ENCODE measurements around the gene PRRX2. TPM values are rescaled to one million over a fixed set of nuclear protein-coding genes. Genes with fewer than 3 reads are reported as not detected.
"Not testable (repeated sequence)": the region's sequence is repeated elsewhere in the genome, so short reads cannot be mapped to it uniquely, and the experiment has no call there.

The PRRX2 gene
- total and polyA plus RNA-seq, 4 donors = 0.52 to 14.8 (median 3.2) TPM

DNA sequence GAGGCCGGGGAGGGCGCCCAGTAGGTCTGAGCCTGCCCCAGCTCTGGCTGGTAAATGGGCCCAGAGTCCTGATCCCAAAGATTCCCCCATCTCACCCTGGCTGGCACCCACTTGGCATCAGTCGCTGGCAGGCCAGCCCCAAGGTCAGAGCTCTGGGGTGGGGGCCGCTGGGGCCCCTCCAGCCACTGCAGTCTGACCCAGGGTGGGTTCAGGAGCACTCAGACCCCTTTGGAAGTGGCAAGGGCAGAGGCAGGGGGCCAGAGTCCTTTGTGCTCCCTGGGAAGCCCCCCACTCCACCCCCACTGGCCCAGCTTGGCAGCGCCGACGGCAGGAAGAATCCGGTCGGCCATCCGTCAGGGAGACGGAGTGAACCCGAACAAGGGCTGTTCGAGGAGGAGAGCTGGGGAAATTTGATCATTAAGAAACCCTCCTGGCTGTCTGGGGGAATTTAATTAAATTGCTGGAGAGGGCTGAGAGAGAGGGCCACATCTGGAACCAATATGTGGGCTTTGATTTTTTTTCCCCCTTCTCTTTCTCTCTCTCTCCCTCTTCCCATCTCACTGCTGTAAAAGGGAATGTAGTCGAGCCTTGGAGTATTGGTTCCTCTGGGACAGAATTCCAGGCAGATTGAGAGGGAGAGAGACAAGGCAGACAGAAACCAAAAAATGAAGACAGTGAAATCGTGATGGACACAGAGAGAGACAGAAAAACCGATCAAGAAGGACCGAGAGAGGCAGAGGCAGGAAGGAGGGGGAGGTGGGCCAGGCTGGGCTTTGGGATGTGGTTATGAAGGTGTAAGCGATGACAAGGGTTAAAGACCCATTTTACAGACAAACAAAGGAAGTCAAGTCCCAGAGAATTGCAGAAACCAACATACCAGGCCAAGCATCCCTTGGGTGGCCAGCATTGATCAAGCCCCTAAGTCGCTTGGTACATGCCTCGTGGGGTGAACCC lies 15.4 kb upstream of the PRRX2 start:
- peaks cover 22% of the 10 kb centered on the region for H3K4me1 ChIP-seq (ENCODE audit: control insufficient read depth, insufficient read depth, low read length)
- no peak overlapping the region for H3K4me3 ChIP-seq (ENCODE audit: low read depth, low read length)
- no peak overlapping the region for H3K27ac ChIP-seq (ENCODE audit: low read depth, low read length)
- DNase-seq (ENCODE audit: low read depth in 4 of 6, low spot score in 6 of 6) = no peak
- H3K9me3 ChIP-seq (ENCODE audit: control insufficient read depth, insufficient read depth, low read length) = no peaks in the 10 kb centered on the region
- WGBS (ENCODE audit: insufficient coverage) = 49% methylated on average over 15 of the region's 20 CpGs
- H3K36me3 ChIP-seq (ENCODE audit: control insufficient read depth, insufficient read depth, low read length) = no peaks in the 10 kb centered on the region
- peaks cover 2% of the 10 kb centered on the region for H3K27me3 ChIP-seq (ENCODE audit: control insufficient read depth, insufficient read depth, low read length)

DNA sequence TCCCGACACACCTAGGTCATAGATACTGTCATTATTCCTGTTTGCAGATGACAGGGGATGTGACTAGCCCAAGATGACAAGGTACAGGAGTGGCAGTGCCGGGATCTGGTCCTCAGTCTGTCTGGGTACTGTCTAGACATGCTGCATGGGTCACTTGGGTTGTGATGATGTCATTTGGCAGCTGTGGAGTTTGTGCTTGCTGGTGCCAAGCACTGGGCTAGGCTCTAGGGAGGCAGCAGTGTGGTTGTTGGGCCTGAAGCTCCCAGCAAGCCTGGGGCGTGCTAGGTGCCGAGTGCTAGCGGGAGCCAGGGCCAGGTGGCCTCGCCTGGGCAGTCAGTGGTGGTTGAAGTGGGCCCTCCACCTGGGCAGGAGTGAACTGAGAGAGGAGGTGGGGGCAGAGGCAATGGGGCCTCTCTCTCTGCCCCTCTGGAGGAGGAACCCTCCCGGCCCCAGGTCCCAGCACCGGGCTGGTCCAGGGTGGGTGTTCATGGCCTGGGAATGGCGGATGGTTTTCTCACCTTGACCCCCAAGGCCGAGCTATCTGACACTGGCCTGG lies 14.7 kb upstream of the PRRX2 start:
- no peaks in the 10 kb centered on the region for H3K36me3 ChIP-seq (ENCODE audit: control insufficient read depth, insufficient read depth, low read length)
- H3K4me3 ChIP-seq (ENCODE audit: low read depth, low read length) = no peak overlapping the region
- peaks cover 24% of the 10 kb centered on the region for H3K4me1 ChIP-seq (ENCODE audit: control insufficient read depth, insufficient read depth, low read length)
- H3K27me3 ChIP-seq (ENCODE audit: control insufficient read depth, insufficient read depth, low read length) = peaks cover 2% of the 10 kb centered on the region
- DNase-seq (ENCODE audit: low read depth in 4 of 6, low spot score in 6 of 6) = no peak
- H3K9me3 ChIP-seq (ENCODE audit: control insufficient read depth, insufficient read depth, low read length) = no peaks in the 10 kb centered on the region
- no peak overlapping the region for H3K27ac ChIP-seq (ENCODE audit: low read depth, low read length)
- 95% methylated on average over 9 of the region's 10 CpGs for WGBS (ENCODE audit: insufficient coverage)

DNA sequence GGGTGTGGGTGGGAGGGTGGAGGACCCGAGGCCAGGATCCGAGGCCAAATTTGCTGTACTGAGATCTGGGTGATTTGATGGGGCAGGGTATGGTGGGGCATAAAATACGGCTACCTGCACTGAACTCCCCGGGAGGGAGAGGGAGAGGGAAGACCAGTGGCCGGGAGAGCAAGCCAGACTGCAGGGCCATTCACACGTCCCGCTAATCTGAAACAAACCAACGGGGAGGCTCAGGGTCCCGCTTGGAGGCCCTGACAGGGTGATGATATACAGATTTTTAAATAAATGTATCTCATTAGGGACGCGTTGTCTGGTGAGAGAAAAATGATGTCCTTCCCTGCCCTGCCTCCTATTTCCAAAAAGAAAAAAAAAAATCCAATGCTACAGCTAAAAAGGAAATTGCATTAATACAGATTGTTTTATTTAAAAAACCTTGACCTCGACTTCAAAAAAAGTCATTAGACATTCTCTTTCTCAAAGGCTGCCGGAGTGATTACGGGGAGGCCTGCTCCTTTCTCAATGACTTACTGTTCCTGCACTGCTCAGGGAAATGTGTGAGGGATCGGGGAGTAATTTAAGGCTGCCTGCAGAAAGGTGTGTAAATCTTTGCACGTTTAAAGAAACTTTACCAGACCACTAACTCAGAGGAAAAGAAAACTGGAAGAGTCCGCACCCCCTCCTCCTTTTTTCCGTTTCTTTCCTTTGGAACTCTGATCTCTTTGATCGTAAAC lies 11.5 kb upstream of the PRRX2 start:
- Histone ChIP-seq H3K4me3 (ENCODE audit: low read depth, low read length) (no peak overlapping the region), H3K4me1 (ENCODE audit: control insufficient read depth, insufficient read depth, low read length) (peaks cover 24% of the 10 kb centered on the region), H3K27me3 (ENCODE audit: control insufficient read depth, insufficient read depth, low read length) (peaks cover 2% of the 10 kb centered on the region), H3K27ac (ENCODE audit: low read depth, low read length) (no peak overlapping the region), H3K36me3 (ENCODE audit: control insufficient read depth, insufficient read depth, low read length) (no peaks in the 10 kb centered on the region), H3K9me3 (ENCODE audit: control insufficient read depth, insufficient read depth, low read length) (no peaks in the 10 kb centered on the region)
- 19% methylated on average over 5 of the region's 19 CpGs for WGBS (ENCODE audit: insufficient coverage)
- peak in 1 of 6 donors; percentile 62 for DNase-seq (ENCODE audit: low read depth in 4 of 6, low spot score in 6 of 6)

DNA sequence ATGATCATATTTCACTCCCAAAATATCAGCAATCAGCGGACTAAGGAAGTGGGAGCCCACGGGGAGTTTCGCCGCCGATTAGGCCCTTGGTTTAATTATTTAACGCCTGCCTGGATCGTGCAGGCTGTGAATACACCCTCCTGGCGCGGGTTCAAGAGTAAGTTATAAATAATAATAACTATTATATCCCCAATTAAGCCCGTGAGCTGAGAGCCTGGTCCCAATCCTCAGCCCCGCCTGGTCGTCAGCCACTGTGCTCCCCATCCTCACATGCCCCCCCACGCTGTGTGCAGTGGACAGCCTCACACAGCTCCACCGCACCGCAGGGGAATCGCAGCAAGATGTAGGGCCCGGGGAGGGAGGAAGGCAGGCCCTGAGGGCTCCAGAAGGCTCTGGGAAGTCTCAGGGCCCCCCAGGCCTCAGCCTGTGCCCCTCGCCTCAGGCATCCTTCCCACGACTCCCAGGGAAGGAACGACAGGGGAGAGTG lies 10.8 kb upstream of the PRRX2 start:
- 56% methylated on average over 7 of the region's 20 CpGs for WGBS (ENCODE audit: insufficient coverage)
- DNase-seq (ENCODE audit: low read depth in 4 of 6, low spot score in 6 of 6) = peak in 1 of 6 donors; percentile 58
- Histone ChIP-seq H3K27me3 (ENCODE audit: control insufficient read depth, insufficient read depth, low read length) (no peaks in the 10 kb centered on the region), H3K9me3 (ENCODE audit: control insufficient read depth, insufficient read depth, low read length) (no peaks in the 10 kb centered on the region), H3K27ac (ENCODE audit: low read depth, low read length) (no peak overlapping the region), H3K4me3 (ENCODE audit: low read depth, low read length) (no peak overlapping the region), H3K4me1 (ENCODE audit: control insufficient read depth, insufficient read depth, low read length) (peaks cover 18% of the 10 kb centered on the region), H3K36me3 (ENCODE audit: control insufficient read depth, insufficient read depth, low read length) (no peaks in the 10 kb centered on the region)

DNA sequence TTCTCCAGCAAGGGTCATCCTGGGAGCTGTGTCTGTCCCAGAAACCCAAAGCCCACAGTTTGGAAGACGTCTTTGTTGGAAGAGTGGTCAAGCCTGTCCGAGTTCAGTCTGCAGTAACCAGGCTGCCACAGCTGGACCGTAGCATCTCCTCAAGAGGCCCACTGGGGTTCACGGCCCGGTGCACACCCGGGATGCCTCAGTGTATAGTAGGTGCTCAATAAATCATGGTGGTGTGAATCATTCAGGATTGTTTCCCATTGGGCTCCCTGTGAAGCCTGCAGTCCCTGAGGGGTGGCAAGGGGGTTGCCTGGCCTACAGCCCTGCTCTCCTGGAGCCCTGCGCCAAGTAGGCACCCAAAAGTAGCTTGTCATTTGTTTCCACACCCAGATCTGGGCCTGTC lies 10.3 kb upstream of the PRRX2 start:
- Histone ChIP-seq H3K27me3 (ENCODE audit: control insufficient read depth, insufficient read depth, low read length) (no peaks in the 10 kb centered on the region), H3K4me1 (ENCODE audit: control insufficient read depth, insufficient read depth, low read length) (peaks cover 15% of the 10 kb centered on the region), H3K4me3 (ENCODE audit: low read depth, low read length) (no peak overlapping the region), H3K36me3 (ENCODE audit: control insufficient read depth, insufficient read depth, low read length) (no peaks in the 10 kb centered on the region), H3K27ac (ENCODE audit: low read depth, low read length) (no peak overlapping the region), H3K9me3 (ENCODE audit: control insufficient read depth, insufficient read depth, low read length) (no peaks in the 10 kb centered on the region)
- 91% methylated on average over 7 of the region's 7 CpGs for WGBS (ENCODE audit: insufficient coverage)
- no peak for DNase-seq (ENCODE audit: low read depth in 4 of 6, low spot score in 6 of 6)

DNA sequence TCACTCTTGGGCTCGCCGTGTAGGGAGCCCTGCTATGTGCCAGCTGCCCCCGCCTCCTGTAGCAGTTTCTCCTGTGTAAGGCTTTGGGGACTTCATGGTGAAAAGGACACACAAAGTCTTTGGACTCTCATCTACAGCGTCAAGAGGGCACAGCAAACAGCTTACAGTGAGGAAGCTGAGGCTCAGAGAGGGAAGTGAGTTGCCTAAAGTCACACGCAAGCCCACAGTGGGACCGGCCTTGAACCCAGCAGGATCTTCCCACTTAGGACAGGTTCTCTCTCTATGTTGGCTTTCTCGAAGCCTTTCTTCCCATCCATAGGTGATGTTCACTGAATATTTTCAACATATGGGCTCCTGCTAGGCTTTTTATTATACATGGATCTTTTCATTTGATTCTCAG lies 9.8 kb upstream of the PRRX2 start:
- WGBS (ENCODE audit: insufficient coverage) = 94% methylated on average over 4 of the region's 7 CpGs

DNA sequence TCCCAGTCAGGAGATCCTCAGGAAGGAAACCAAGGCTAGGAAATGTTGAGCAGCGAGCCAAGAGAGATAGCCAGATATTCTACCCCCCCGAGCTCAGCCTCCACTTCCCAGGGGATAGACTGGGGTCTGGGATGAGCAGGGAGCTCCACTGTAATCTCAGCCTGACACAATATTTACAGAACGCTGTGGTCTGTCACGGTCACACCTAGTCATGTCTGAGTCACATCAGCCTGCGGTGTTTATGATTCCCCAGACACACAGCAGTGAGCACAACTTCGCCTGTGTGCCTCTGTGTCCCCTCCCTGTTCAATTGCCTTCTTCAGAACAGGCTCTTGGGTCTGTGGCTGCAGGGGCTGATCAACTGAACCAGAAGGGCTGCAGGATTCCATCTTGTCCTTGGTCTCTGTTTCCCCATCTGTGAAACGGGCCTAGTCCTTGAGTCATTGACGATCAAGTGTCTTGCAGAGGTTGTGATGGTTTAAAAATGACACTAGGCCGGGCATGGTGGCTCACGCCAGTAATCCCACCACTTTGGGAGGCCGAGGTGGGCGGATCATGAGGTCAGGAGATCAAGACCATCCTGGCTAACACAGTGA lies 8.6 kb upstream of the PRRX2 start:
- H3K27ac ChIP-seq (ENCODE audit: low read depth, low read length) = no peak overlapping the region
- peaks cover 15% of the 10 kb centered on the region for H3K4me1 ChIP-seq (ENCODE audit: control insufficient read depth, insufficient read depth, low read length)
- 85% methylated on average over 10 of the region's 12 CpGs for WGBS (ENCODE audit: insufficient coverage)
- H3K4me3 ChIP-seq (ENCODE audit: low read depth, low read length) = no peak overlapping the region
- no peaks in the 10 kb centered on the region for H3K9me3 ChIP-seq (ENCODE audit: control insufficient read depth, insufficient read depth, low read length)
- no peaks in the 10 kb centered on the region for H3K27me3 ChIP-seq (ENCODE audit: control insufficient read depth, insufficient read depth, low read length)
- DNase-seq (ENCODE audit: low read depth in 4 of 6, low spot score in 6 of 6) = no peak
- H3K36me3 ChIP-seq (ENCODE audit: control insufficient read depth, insufficient read depth, low read length) = no peaks in the 10 kb centered on the region

More for the DNA sequence above, 9.8 kb upstream of the PRRX2 start:
- H3K9me3 ChIP-seq (ENCODE audit: control insufficient read depth, insufficient read depth, low read length) = no peaks in the 10 kb centered on the region
- peaks cover 15% of the 10 kb centered on the region for H3K4me1 ChIP-seq (ENCODE audit: control insufficient read depth, insufficient read depth, low read length)
- H3K4me3 ChIP-seq (ENCODE audit: low read depth, low read length) = no peak overlapping the region
- H3K27me3 ChIP-seq (ENCODE audit: control insufficient read depth, insufficient read depth, low read length) = no peaks in the 10 kb centered on the region
- H3K36me3 ChIP-seq (ENCODE audit: control insufficient read depth, insufficient read depth, low read length) = no peaks in the 10 kb centered on the region
- no peak overlapping the region for H3K27ac ChIP-seq (ENCODE audit: low read depth, low read length)
- no peak for DNase-seq (ENCODE audit: low read depth in 4 of 6, low spot score in 6 of 6)

DNA sequence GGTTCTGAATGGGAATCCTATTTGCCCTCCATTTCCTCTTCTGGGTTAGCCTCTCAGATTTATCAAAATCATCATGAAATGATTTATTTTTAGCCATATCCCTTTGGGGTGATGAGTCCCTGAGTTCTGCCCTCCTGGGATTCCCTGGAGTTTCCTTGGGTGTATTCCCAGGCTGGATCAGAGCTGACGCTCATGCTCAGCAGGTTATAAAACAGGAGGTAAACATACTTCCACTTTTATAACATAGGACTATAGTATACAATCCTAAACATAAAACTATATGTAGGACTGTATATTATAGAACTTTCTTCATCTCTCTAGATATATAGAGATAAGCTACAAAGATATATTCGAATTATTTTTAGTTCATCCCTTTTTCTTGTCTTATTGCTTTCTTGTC lies 4.4 kb upstream of the PRRX2 start:
- DNase-seq (ENCODE audit: low read depth in 4 of 6, low spot score in 6 of 6) = no peak
- no peak overlapping the region for H3K4me3 ChIP-seq (ENCODE audit: low read depth, low read length)
- H3K4me1 ChIP-seq (ENCODE audit: control insufficient read depth, insufficient read depth, low read length) = peaks cover 9% of the 10 kb centered on the region
- H3K9me3 ChIP-seq (ENCODE audit: control insufficient read depth, insufficient read depth, low read length) = no peaks in the 10 kb centered on the region
- H3K27me3 ChIP-seq (ENCODE audit: control insufficient read depth, insufficient read depth, low read length) = peaks cover 21% of the 10 kb centered on the region
- no peak overlapping the region for H3K27ac ChIP-seq (ENCODE audit: low read depth, low read length)
- H3K36me3 ChIP-seq (ENCODE audit: control insufficient read depth, insufficient read depth, low read length) = no peaks in the 10 kb centered on the region
- whole genome bisulfite sequencing (ENCODE audit: insufficient coverage) = 100% methylated on average over 1 of the region's 2 CpGs

DNA sequence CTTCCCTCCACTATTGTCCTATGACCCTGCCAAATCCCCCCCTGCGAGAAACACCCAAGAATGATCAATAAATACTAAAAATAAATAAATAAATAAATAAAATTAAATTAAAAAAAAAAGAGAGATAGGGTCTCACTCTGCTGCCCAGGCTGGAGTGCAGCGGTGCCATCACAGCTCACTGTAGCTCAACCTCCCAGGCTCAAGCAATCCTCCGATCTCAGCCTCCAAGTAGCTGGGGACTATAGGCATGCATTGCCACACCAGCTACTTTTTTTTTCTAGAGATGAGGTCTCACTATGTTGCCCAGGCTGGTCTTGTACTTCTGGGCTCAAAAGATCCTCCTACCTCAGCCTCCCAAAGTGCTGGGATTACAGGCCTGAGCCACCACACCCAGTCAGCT lies 3.2 kb upstream of the PRRX2 start:
- H3K4me3 ChIP-seq (ENCODE audit: low read depth, low read length); DNase-seq (ENCODE audit: low read depth in 4 of 6, low spot score in 6 of 6); H3K9me3 ChIP-seq (ENCODE audit: control insufficient read depth, insufficient read depth, low read length); H3K36me3 ChIP-seq (ENCODE audit: control insufficient read depth, insufficient read depth, low read length); H3K27ac ChIP-seq (ENCODE audit: low read depth, low read length): not testable (repeated sequence)
- H3K4me1 ChIP-seq (ENCODE audit: control insufficient read depth, insufficient read depth, low read length) = peaks cover 16% of the 10 kb centered on the region
- peaks cover 33% of the 10 kb centered on the region for H3K27me3 ChIP-seq (ENCODE audit: control insufficient read depth, insufficient read depth, low read length)
- WGBS (ENCODE audit: insufficient coverage) = 96% methylated on average over 2 of the region's 3 CpGs
